Measurements from ENCODE around the gene COL15A1.

- no peak for TF ChIP-seq CTCF (conservative IDR thresholded peaks at IDR 0.05; ENCODE audit: low read depth, low read length)
- no peak for TF ChIP-seq EZH2 (IDR thresholded peaks at IDR 0.05; ENCODE audit: borderline replicate concordance, low read depth, low read length, poor library complexity, severe bottlenecking)
Measured at GRCh38 chr9:98916660-98917059, 27.0 kb upstream of the COL15A1 start.

Data from A673 (cell line).